Neural progenitor cell (in vitro differentiated cells): ENCODE results near the gene NDUFA13. TPM values are rescaled to one million over a fixed set of nuclear protein-coding genes. Genes with fewer than 3 reads are reported as not detected.

Source experiments
- DNase-seq: peaks from one replicate; pipeline ENCODE4 v3.0.0-alpha.2; 2016; ENCODE audit warnings: low spot score
- H2AFZ ChIP-seq: fragments of 200-600 bp; sonication (generic); replicated peaks from 2 replicates; pipeline ENCODE4 v1.6.1; 2016; ENCODE audit warnings: antibody characterized with exemption
- H3F3A ChIP-seq: fragments of 200-600 bp; sonication (generic); 2 replicates; pipeline ENCODE4 v1.6.1; 2016; ENCODE audit warnings: antibody characterized with exemption, low read depth
- H3K27ac ChIP-seq: fragments of 200-600 bp; sonication (generic); 2 replicates; pipeline ENCODE4 v1.5.1; 2016; ENCODE audit warnings: mild to moderate bottlenecking
- H3K27me3 ChIP-seq: fragments of 200-600 bp; sonication (generic); 2 replicates; pipeline ENCODE4 v1.6.1; 2016; ENCODE audit warnings: mild to moderate bottlenecking, moderate library complexity
- H3K36me3 ChIP-seq: fragments of 200-600 bp; sonication (generic); 2 replicates; pipeline ENCODE4 v1.5.1; 2016
- H3K4me1 ChIP-seq: fragments of 200-600 bp; sonication (generic); 2 replicates; pipeline ENCODE4 v1.6.1; 2016; ENCODE audit warnings: mixed run types
- H3K4me2 ChIP-seq: fragments of 200-600 bp; sonication (generic); 2 replicates; pipeline ENCODE4 v1.6.1; 2016
- H3K4me3 ChIP-seq: fragments of 200-600 bp; sonication (generic); 2 replicates; pipeline ENCODE4 v1.5.1; 2016
- H3K79me2 ChIP-seq: fragments of 200-600 bp; sonication (generic); 2 replicates; pipeline ENCODE4 v1.6.1; 2016; ENCODE audit warnings: low read depth
- H3K9ac ChIP-seq: fragments of 200-600 bp; sonication (generic); 2 replicates; pipeline ENCODE4 v1.6.1; 2016
- H3K9me3 ChIP-seq: fragments of 200-600 bp; sonication (generic); 2 replicates; pipeline ENCODE4 v1.5.1; 2016; ENCODE audit warnings: low read depth
- H4K20me1 ChIP-seq: fragments of 200-600 bp; sonication (generic); 2 replicates; pipeline ENCODE4 v1.6.1; 2016; ENCODE audit warnings: low read depth
- H3K27ac Mint-ChIP-seq: 3 replicates; pipeline ENCODE4 v1.8.0; 2021; ENCODE audit warnings: mixed read lengths
- H3K27me3 Mint-ChIP-seq: 2 replicates; pipeline ENCODE4 v1.8.0; 2022; ENCODE audit warnings: low read depth, mild to moderate bottlenecking, inconsistent platforms, moderate library complexity, mixed read lengths; ENCODE audit not compliant: insufficient read depth
- H3K36me3 Mint-ChIP-seq: 3 replicates; pipeline ENCODE4 v1.8.0; 2021; ENCODE audit warnings: mixed read lengths
- H3K4me1 Mint-ChIP-seq: 3 replicates; pipeline ENCODE4 v1.8.0; 2021; ENCODE audit warnings: mixed read lengths
- H3K4me3 Mint-ChIP-seq: 3 replicates; pipeline ENCODE4 v1.8.0; 2021; ENCODE audit warnings: mild to moderate bottlenecking, moderate library complexity, mixed read lengths
- H3K9me3 Mint-ChIP-seq: 3 replicates; pipeline ENCODE4 v1.8.0; 2020; ENCODE audit warnings: mixed read lengths
- CTCF ChIP-seq: fragments of 200-600 bp; sonication (generic); IDR thresholded peaks from 2 replicates; pipeline ENCODE4 v1.5.1; 2017; ENCODE audit warnings: antibody characterized with exemption, mild to moderate bottlenecking
- EZH2 ChIP-seq: fragments of 200-600 bp; sonication (generic); IDR thresholded peaks from 2 replicates; pipeline ENCODE4 v1.6.1; 2017; ENCODE audit warnings: antibody characterized with exemption, mild to moderate bottlenecking, moderate library complexity
- EZH2phosphoT487 ChIP-seq: fragments of 200-600 bp; sonication (generic); IDR thresholded peaks from 2 replicates; pipeline ENCODE4 v1.6.1; 2017; ENCODE audit warnings: antibody characterized with exemption
- total RNA-seq: library from RNA; depleted of rRNA; stranded (reverse); fragments of >200 nt; gene quantifications from 2 replicates; pipeline ENCODE4 v1.2.3, GENCODE V29; 2015; ENCODE audit warnings: low replicate concordance

Gene NDUFA13
- total RNA-seq, 1 donor from 2014 or later: 78.6 TPM

GRCh38 chr19:19530423-19530804 lies 14.4 kb downstream of the NDUFA13 start:
- no peak overlapping the region for H3K4me3 Mint-ChIP-seq
- no peak overlapping the region for H3K27ac ChIP-seq
- peak overlapping the region; percentile 10 for H3K27ac Mint-ChIP-seq
- H3F3A ChIP-seq: peaks cover 24% of the 10 kb centered on the region
- peaks cover 30% of the 10 kb centered on the region for H3K4me1 Mint-ChIP-seq
- H3K4me2 ChIP-seq: no peak overlapping the region
- H3K27me3 ChIP-seq: no peaks in the 10 kb centered on the region
- H3K4me3 ChIP-seq: no peak overlapping the region
- H4K20me1 ChIP-seq: peaks cover 59% of the 10 kb centered on the region
- peaks cover 3% of the 10 kb centered on the region for H3K36me3 Mint-ChIP-seq
- no peaks in the 10 kb centered on the region for H3K36me3 ChIP-seq
- TF ChIP-seq EZH2phosphoT487: no peak
- TF ChIP-seq EZH2: no peak
- TF ChIP-seq CTCF: no peak
- H2AFZ ChIP-seq: no peak overlapping the region
- no peaks in the 10 kb centered on the region for H3K9me3 ChIP-seq
- no peaks in the 10 kb centered on the region for H3K9me3 Mint-ChIP-seq
- H3K79me2 ChIP-seq: peaks cover 9% of the 10 kb centered on the region
- H3K27me3 Mint-ChIP-seq: peaks cover 9% of the 10 kb centered on the region
- no peak for DNase-seq
- peaks cover 2% of the 10 kb centered on the region for H3K4me1 ChIP-seq
- no peak overlapping the region for H3K9ac ChIP-seq

GRCh38 chr19:19530889-19531288 lies 14.9 kb downstream of the NDUFA13 start:
- H3K79me2 ChIP-seq: peaks cover 5% of the 10 kb centered on the region
- Mint-ChIP-seq H3K4me1 (peaks cover 30% of the 10 kb centered on the region), H3K9me3 (no peaks in the 10 kb centered on the region), H3K4me3 (peak overlapping the region; percentile 24), H3K36me3 (peaks cover 3% of the 10 kb centered on the region), H3K27me3 (peaks cover 9% of the 10 kb centered on the region), H3K27ac (peak overlapping the region; percentile 10)
- no peaks in the 10 kb centered on the region for H3K9me3 ChIP-seq
- H3K27me3 ChIP-seq: no peaks in the 10 kb centered on the region
- TF ChIP-seq EZH2 (no peak), CTCF (no peak), EZH2phosphoT487 (no peak)
- no peak overlapping the region for H3K9ac ChIP-seq
- no peak overlapping the region for H3K4me2 ChIP-seq
- H3K4me1 ChIP-seq: no peaks in the 10 kb centered on the region
- no peak for DNase-seq
- no peak overlapping the region for H2AFZ ChIP-seq
- H3F3A ChIP-seq: peaks cover 24% of the 10 kb centered on the region
- peaks cover 54% of the 10 kb centered on the region for H4K20me1 ChIP-seq
- no peak overlapping the region for H3K27ac ChIP-seq
- no peaks in the 10 kb centered on the region for H3K36me3 ChIP-seq
- H3K4me3 ChIP-seq: no peak overlapping the region

GRCh38 chr19:19531951-19532805 lies 16.2 kb downstream of the NDUFA13 start:
- H3K4me1 ChIP-seq: no peaks in the 10 kb centered on the region
- H3K9ac ChIP-seq: no peak overlapping the region
- peaks cover 5% of the 10 kb centered on the region for H3K36me3 Mint-ChIP-seq

More at GRCh38 chr19:19531951-19532805, 16.2 kb downstream of the NDUFA13 start:
- no peak overlapping the region for H3K4me2 ChIP-seq
- H3K4me3 Mint-ChIP-seq: no peak overlapping the region
- no peaks in the 10 kb centered on the region for H3K9me3 Mint-ChIP-seq
- H3K27ac ChIP-seq: no peak overlapping the region
- no peaks in the 10 kb centered on the region for H3K9me3 ChIP-seq
- no peaks in the 10 kb centered on the region for H3K27me3 ChIP-seq
- H2AFZ ChIP-seq: no peak overlapping the region
- H3F3A ChIP-seq: peaks cover 24% of the 10 kb centered on the region
- H3K79me2 ChIP-seq: no peaks in the 10 kb centered on the region
- H3K27me3 Mint-ChIP-seq: peaks cover 14% of the 10 kb centered on the region
- H4K20me1 ChIP-seq: peaks cover 41% of the 10 kb centered on the region
- TF ChIP-seq EZH2: no peak
- peak; percentile 98 for TF ChIP-seq CTCF
- TF ChIP-seq EZH2phosphoT487: no peak
- H3K4me1 Mint-ChIP-seq: peaks cover 21% of the 10 kb centered on the region
- peak; percentile 88 for DNase-seq
- no peaks in the 10 kb centered on the region for H3K36me3 ChIP-seq
- H3K4me3 ChIP-seq: no peak overlapping the region
- no peak overlapping the region for H3K27ac Mint-ChIP-seq
